Lung (tissue), 12 donors: Measurements from ENCODE around the gene REEP1. TPM values are rescaled to one million over a fixed set of nuclear protein-coding genes. Genes with fewer than 3 reads are reported as not detected.

ENCODE experiments used
- ATAC-seq: fragments of 200-7000 bp; cut with Tn5 transposase; one replicate; pipeline ENCODE4 v1.9.1; 2020; ENCODE audit warnings: moderate number of reproducible peaks; ENCODE audit not compliant: insufficient read depth, low FRiP score
- DNase-seq, 3 donors: peaks; one replicate each; pipeline ENCODE4 v3.0.0-alpha.2; 2013 to 2017
- H3K27ac ChIP-seq, 2 donors: one replicate each; pipeline ENCODE4 v1.5.1; 2013; ENCODE audit warnings: mild to moderate bottlenecking in 2 of 2, moderate library complexity in 2 of 2, control low read depth in 1 of 2, inconsistent platforms in 1 of 2, low read depth in 1 of 2, low read length in 1 of 2
- H3K27me3 ChIP-seq, 3 donors: one replicate each; pipeline ENCODE4 v1.5.1; 2013; ENCODE audit warnings: low read length in 2 of 3; ENCODE audit not compliant: control insufficient read depth in 3 of 3, insufficient read depth in 3 of 3
- H3K36me3 ChIP-seq, 4 donors: one replicate each; pipeline ENCODE4 v1.5.1; 2013; ENCODE audit warnings: low read length in 4 of 4, mild to moderate bottlenecking in 1 of 4, moderate library complexity in 1 of 4; ENCODE audit not compliant: control insufficient read depth in 4 of 4, insufficient read depth in 4 of 4
- H3K4me1 ChIP-seq, 5 donors: one replicate each; pipeline ENCODE4 v1.5.1; 2013; ENCODE audit warnings: low read length in 5 of 5, mild to moderate bottlenecking in 2 of 5, moderate library complexity in 1 of 5; ENCODE audit not compliant: control insufficient read depth in 5 of 5, insufficient read depth in 5 of 5
- H3K4me3 ChIP-seq: one replicate; pipeline ENCODE4 v1.5.1; 2013; ENCODE audit warnings: mild to moderate bottlenecking, control low read depth, moderate library complexity
- H3K9ac ChIP-seq, 2 donors: one replicate each; pipeline ENCODE4 v1.5.1; 2013; ENCODE audit warnings: low read length in 2 of 2, control low read depth in 1 of 2; ENCODE audit not compliant: insufficient read depth in 1 of 2
- H3K9me3 ChIP-seq, 4 donors: one replicate each; pipeline ENCODE4 v1.5.1; 2013; ENCODE audit warnings: low read length in 3 of 4, mild to moderate bottlenecking in 1 of 4, moderate library complexity in 1 of 4; ENCODE audit not compliant: control insufficient read depth in 4 of 4, insufficient read depth in 3 of 4
- WGBS, 2 donors: extraction: QIAGEN DNeasy Blood & Tissue Kit; methylation state at CpG; one replicate each; pipeline ENCODE4 v1.1.7; 2013; 5-methylcytosine and 5-hydroxymethylcytosine counted together
- polyA plus RNA-seq, 2 donors: library from polyadenylated mRNA; stranded (reverse); fragments of 200-250 nt; gene quantifications; one replicate each; pipeline ENCODE4 v1.2.1, GENCODE V29; 2013
- total RNA-seq, 2 donors: library from RNA; depleted of rRNA in 1 of 2; stranded (reverse); fragments of >200 nt in 1 of 2; gene quantifications; one replicate each; pipeline ENCODE4 v1.2.1, GENCODE V29; 2014 to 2021
- TF ChIP-seq, protein P1 (sequence below): IDR thresholded peaks from 2 replicates; pipeline ENCODE4 v1.5.1; 2012; ENCODE audit warnings: mild to moderate bottlenecking; ENCODE audit errors: control extremely low read depth, extremely low read depth
- donor health status: control.
- donor health status: control.
- donor health status: Bipolar disorder and iron deficiency.
- donor health status: healthy.
- donor health status: DM: yes; HTN: yes; CAD: no.

The REEP1 gene
- total and polyA plus RNA-seq, 4 donors: 2.4 to 19.7 (median 5.4) TPM

DNA sequence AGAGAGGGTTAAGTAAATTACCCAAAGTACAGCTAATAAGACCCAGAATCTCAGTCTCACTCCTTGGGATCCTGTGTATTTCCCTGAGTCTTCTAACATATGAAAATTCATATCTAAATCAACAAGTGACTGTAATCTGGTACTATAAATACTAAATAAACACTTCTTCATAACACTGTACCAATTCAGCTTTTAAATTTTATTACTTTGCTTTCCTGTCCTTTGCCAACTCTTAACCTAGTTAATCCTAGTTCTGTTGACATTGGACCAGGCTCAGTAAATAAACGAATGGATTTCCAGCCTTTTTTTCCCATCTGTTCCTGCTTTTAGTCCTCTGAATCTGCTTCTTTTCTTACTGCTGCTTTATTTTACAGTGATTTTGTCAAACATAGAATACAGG, 124.4 kb downstream of the REEP1 start:
- H3K36me3 ChIP-seq: peaks cover 4 to 42% (median 29%) of the 10 kb centered on the region in 4 donors
- 58 to 83% methylated on average over 1 of the region's 1 CpG for WGBS, 2 donors
- no peak for ATAC-seq

DNA sequence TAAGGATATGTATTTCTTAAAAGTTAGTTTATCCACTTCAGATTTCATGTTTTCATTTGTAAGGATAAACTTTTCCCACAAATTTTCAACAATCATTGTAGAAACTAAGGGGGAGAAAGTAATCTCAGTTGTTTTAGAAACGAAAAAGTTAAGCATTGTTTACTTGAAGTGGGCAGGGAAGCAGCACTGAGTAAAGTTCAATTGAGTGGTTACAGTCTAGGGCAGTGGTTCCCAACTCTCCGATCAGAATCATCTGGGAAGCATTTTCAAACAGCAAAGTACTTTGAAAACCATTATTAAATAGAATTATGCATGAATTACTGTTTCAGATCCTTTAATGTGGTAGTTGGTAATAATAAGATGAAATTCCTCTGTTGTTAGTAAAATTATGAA, 125.6 kb downstream of the REEP1 start:
- peaks cover 0 to 18% (median 0%) of the 10 kb centered on the region in 5 donors for H3K4me1 ChIP-seq
- ATAC-seq: no peak

More for the DNA sequence above, 124.4 kb downstream of the REEP1 start:
- no peak overlapping the region for H3K9ac ChIP-seq
- no peak overlapping the region for H3K27ac ChIP-seq
- TF ChIP-seq, protein P1, sequence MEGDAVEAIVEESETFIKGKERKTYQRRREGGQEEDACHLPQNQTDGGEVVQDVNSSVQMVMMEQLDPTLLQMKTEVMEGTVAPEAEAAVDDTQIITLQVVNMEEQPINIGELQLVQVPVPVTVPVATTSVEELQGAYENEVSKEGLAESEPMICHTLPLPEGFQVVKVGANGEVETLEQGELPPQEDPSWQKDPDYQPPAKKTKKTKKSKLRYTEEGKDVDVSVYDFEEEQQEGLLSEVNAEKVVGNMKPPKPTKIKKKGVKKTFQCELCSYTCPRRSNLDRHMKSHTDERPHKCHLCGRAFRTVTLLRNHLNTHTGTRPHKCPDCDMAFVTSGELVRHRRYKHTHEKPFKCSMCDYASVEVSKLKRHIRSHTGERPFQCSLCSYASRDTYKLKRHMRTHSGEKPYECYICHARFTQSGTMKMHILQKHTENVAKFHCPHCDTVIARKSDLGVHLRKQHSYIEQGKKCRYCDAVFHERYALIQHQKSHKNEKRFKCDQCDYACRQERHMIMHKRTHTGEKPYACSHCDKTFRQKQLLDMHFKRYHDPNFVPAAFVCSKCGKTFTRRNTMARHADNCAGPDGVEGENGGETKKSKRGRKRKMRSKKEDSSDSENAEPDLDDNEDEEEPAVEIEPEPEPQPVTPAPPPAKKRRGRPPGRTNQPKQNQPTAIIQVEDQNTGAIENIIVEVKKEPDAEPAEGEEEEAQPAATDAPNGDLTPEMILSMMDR: no peak
- H3K4me1 ChIP-seq: peaks cover 0 to 18% (median 0%) of the 10 kb centered on the region in 5 donors
- H3K27me3 ChIP-seq: no peaks in the 10 kb centered on the region
- DNase-seq: no peak
- no peaks in the 10 kb centered on the region for H3K9me3 ChIP-seq
- H3K4me3 ChIP-seq: no peak overlapping the region

DNA sequence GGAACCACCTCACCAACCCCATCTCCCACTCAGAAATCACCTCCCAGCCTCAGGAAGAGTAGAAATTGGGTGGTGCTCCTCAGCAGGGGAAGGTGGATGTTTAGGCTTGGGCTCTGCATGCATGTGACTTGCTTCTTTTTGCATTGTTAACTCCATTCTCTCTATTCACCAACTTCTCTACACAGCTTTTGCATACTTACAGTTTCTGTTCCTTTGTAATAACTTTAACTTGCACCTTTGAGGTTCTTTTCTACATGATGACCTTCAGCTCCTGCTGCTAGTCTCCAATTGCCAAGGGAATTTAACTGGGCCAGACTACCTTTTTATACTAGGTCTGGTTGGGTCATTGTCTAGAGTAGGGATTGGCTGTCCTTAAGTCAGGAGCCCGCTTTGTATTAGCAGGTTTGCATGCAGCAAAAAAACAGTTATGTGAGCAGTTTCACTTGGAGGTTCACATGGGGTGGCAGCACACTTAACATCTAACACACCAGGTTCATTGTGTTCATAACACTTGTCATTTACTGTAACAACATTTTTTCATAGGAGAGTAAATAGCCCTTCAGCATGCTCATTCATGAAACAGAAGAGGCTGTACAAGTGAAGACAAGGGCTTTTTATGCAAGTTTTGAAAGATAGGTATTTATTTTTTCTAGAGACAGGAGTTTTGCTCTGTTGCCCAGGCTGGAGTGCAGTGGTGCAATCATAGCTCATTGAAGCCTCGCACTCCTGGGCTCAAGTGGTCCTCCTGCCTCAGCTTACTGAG, 126.2 kb downstream of the REEP1 start:
- Histone ChIP-seq H3K27ac (no peak overlapping the region), H3K27me3 (no peaks in the 10 kb centered on the region), H3K4me1 (peaks cover 0 to 14% (median 0%) of the 10 kb centered on the region in 5 donors), H3K36me3 (peaks cover 16 to 57% (median 35%) of the 10 kb centered on the region in 4 donors), H3K9ac (no peak overlapping the region), H3K9me3 (no peaks in the 10 kb centered on the region), H3K4me3 (no peak overlapping the region)
- DNase-seq: peak in 1 of 3 donors; percentile 22
- peak; percentile 68 for ATAC-seq
- TF ChIP-seq, protein P1: no peak
- WGBS, 2 donors: 74 to 93% methylated on average over 2 of the region's 2 CpGs

More for the DNA sequence above, 125.6 kb downstream of the REEP1 start:
- Histone ChIP-seq H3K9ac (no peak overlapping the region), H3K9me3 (no peaks in the 10 kb centered on the region), H3K36me3 (peaks cover 11 to 52% (median 30%) of the 10 kb centered on the region in 4 donors), H3K27me3 (no peaks in the 10 kb centered on the region), H3K27ac (no peak overlapping the region), H3K4me3 (no peak overlapping the region)
- 68 to 82% methylated on average over 2 of the region's 2 CpGs for WGBS, 2 donors
- DNase-seq: no peak
- TF ChIP-seq, protein P1: no peak
